Kidney epithelial cell (primary cell): ENCODE results near the gene XRRA1. TPM values are rescaled to one million over a fixed set of nuclear protein-coding genes. Genes with fewer than 3 reads are reported as not detected.

ENCODE experiments used
- DNase-seq: peaks from one replicate; pipeline ENCODE4 v3.0.0-alpha.2; 2010; ENCODE audit warnings: low read depth
- H3K27me3 ChIP-seq: 2 replicates; pipeline ENCODE4 v1.6.0; 2011; ENCODE audit warnings: low read length; ENCODE audit not compliant: control insufficient read depth, insufficient read depth
- H3K36me3 ChIP-seq: 2 replicates; pipeline ENCODE4 v1.5.1; 2011; ENCODE audit warnings: low read length; ENCODE audit not compliant: control insufficient read depth, insufficient read depth
- H3K4me3 ChIP-seq: 2 replicates; pipeline ENCODE4 v1.5.1; 2011; ENCODE audit warnings: low read depth, mild to moderate bottlenecking, control low read depth, low read length
- total RNA-seq: library from RNA; depleted of rRNA; stranded (reverse); fragments of >200 nt; gene quantifications from 2 replicates; pipeline ENCODE4 v1.2.3, GENCODE V29; 2015
- TF ChIP-seq, protein P1 (sequence below): IDR thresholded peaks from 2 replicates; pipeline ENCODE4 v1.5.1; 2011; ENCODE audit warnings: mild to moderate bottlenecking, moderate library complexity, low read length, control low read depth, inconsistent platforms; ENCODE audit not compliant: insufficient read depth, poor library complexity, severe bottlenecking

XRRA1 gene
- total RNA-seq, 1 donor from 2014 or later = 3.2 TPM

DNA sequence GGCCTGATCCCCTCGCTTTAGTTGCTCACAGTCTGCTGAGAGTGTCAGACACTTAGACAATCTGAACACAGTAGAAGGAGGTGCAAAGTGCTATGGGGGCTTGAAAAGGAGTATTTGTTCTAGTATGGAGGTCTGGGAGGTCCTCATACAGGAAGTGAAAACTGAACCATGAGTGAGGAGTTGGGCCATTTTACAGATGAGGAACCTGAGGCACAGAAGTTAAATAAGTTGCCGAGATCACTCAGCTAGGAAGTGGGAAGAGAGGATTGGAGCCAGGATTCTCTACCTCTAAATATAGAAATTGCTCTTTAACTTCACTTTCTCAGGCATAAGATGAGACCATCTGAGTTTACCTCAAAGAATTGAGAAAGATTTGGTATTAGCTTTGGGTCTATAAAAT is 35.8 kb upstream of the XRRA1 start:
- TF ChIP-seq, protein P1, sequence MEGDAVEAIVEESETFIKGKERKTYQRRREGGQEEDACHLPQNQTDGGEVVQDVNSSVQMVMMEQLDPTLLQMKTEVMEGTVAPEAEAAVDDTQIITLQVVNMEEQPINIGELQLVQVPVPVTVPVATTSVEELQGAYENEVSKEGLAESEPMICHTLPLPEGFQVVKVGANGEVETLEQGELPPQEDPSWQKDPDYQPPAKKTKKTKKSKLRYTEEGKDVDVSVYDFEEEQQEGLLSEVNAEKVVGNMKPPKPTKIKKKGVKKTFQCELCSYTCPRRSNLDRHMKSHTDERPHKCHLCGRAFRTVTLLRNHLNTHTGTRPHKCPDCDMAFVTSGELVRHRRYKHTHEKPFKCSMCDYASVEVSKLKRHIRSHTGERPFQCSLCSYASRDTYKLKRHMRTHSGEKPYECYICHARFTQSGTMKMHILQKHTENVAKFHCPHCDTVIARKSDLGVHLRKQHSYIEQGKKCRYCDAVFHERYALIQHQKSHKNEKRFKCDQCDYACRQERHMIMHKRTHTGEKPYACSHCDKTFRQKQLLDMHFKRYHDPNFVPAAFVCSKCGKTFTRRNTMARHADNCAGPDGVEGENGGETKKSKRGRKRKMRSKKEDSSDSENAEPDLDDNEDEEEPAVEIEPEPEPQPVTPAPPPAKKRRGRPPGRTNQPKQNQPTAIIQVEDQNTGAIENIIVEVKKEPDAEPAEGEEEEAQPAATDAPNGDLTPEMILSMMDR = no peak
- no peaks in the 10 kb centered on the region for H3K36me3 ChIP-seq
- no peaks in the 10 kb centered on the region for H3K27me3 ChIP-seq
- DNase-seq = no peak
- H3K4me3 ChIP-seq = no peak overlapping the region

DNA sequence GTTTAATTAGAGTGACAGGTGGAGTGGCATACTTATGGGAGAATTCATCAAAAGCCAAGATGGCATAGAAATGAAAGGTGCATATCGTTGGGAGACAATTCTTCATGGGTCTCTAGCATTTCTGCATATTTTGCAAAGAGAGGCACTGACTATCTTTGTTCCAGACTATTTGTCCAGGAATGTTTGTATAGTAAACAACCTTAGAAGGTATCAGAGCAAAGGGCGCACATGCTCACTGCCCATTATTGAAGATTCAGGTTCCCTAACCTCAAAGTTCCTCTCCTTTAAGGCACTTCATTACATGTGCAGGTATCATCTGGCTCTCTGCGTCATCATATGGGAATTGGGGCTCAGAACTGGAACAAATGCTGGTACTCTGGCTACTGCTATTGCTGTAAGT is 35.2 kb upstream of the XRRA1 start:
- H3K4me3 ChIP-seq = no peak overlapping the region
- DNase-seq = no peak
- TF ChIP-seq, protein P1 = no peak
- no peaks in the 10 kb centered on the region for H3K27me3 ChIP-seq
- H3K36me3 ChIP-seq = no peaks in the 10 kb centered on the region

DNA sequence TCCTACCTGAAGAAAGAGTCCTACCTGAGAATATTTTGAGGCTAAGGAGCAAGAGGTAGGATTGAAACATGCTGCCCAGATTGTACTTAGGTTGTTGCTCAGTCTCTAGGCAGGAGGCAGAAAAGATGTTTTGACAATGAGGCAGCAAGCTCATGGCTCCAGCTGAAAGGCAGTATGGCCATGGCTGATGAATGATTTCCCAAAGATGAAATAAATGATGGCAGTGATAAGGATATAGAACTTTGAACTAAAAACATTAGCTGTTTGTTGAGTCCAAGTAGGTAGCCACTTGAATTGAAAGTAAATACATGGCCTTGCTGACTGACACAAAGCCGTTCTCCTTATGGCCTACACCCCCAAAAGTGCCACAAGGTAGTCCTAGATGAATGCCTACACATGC is 33.0 kb upstream of the XRRA1 start:
- Histone ChIP-seq H3K36me3 (no peaks in the 10 kb centered on the region), H3K4me3 (no peak overlapping the region), H3K27me3 (no peaks in the 10 kb centered on the region)
- TF ChIP-seq, protein P1 = no peak
- no peak for DNase-seq

DNA sequence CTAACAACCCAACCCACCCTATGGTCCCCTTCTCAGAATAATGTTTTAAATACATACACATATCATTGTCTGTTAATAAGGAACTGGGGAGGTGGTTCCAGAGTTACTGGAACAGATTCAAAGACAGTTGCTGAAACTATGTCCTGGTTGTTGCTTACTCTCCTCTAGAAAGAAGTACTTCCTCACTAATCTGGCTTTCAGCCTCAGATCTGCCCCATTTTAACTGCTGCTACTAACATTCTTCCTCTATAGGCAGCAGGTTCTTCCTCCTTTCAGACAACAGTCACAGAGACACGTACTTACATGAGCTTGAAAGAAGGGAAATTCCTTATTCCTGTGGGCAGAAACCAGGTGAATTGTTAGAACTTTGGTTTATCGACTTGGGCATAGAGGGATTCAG is 31.7 kb upstream of the XRRA1 start:
- no peaks in the 10 kb centered on the region for H3K36me3 ChIP-seq
- H3K27me3 ChIP-seq = no peaks in the 10 kb centered on the region
- TF ChIP-seq, protein P1 = no peak
- no peak for DNase-seq
- H3K4me3 ChIP-seq = no peak overlapping the region

DNA sequence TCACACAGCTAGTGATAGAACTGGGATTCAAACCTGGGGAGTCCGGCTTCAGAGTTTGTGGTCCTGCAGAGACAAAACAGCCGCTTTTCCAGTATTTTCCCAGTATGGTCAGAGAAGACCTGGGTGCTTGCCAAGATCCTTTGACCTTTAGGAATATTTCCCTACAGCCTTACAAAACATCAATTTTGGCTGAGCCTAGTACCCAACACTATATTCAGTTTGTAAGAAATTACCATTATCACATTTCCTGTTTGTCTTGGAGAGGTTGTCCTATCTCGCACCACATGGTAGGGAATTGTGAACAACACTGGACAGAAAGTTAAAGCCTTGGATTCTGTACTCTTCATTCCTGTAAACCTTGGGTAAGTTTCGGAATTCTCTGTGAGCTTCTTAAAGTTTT is 29.1 kb upstream of the XRRA1 start:
- DNase-seq = no peak
- no peaks in the 10 kb centered on the region for H3K27me3 ChIP-seq
- H3K36me3 ChIP-seq = no peaks in the 10 kb centered on the region
- no peak overlapping the region for H3K4me3 ChIP-seq
- TF ChIP-seq, protein P1 = no peak

DNA sequence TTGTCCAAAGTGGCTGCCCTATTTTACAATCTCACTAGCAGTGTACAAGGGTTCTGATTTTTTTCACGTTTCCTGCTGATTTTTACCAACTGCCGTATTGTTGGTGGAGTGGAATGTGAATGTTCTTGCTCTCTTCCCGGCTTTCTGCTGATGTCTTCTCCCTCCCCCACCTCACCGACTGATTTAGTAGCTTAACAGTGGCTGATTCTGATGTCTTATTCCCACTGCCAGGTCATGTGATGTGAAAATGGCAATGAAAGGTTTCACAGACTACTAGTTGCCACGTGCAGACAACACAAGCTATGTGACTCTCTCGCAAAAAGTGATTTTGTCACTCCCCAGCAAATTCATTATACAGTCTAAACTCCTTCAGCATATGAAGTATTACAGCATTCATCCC is 22.5 kb upstream of the XRRA1 start:
- H3K27me3 ChIP-seq = no peaks in the 10 kb centered on the region
- H3K36me3 ChIP-seq = no peaks in the 10 kb centered on the region
- no peak overlapping the region for H3K4me3 ChIP-seq
- DNase-seq = no peak
- TF ChIP-seq, protein P1 = no peak
